Activated T-helper 1 cell treated with Interleukin-2 at 50 U/mL for 16 hours (primary cell): Measurements from ENCODE around the gene BTBD1.
"Not testable (repeated sequence)": the region's sequence is repeated elsewhere in the genome, so short reads cannot be mapped to it uniquely, and the experiment has no call there.

ENCODE experiments used
- DNase-seq: peaks from one replicate; pipeline ENCODE4 v3.0.0-alpha.2; 2020; ENCODE audit warnings: low read depth

The BTBD1 gene

GRCh38 chr15:83057696-83058376 lies 9.2 kb downstream of the BTBD1 start:
- DNase-seq = no peak

- DNase-seq = no peak
These were observed 10.1 kb downstream of the BTBD1 start for GRCh38 chr15:83057002-83057401.

DNA sequence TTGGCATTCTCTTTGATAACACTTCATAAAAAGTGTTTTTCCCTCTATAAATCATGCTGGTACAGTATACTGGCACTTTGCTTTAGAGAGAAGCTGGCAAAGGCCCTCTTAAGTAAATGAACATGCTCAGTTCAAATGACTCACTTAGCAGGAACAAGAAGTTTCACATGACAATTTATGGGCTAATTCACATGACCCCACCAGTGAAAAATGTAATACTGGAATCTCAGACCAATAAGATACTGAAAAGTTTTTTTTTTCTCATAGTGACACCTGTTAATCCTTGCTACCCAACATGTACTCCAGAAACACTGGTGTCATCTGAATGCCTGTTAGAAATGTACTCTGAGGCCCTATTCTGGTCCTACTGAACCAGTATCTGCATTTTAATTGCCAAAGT lies 13.9 kb downstream of the BTBD1 start:
- DNase-seq = no peak

DNA sequence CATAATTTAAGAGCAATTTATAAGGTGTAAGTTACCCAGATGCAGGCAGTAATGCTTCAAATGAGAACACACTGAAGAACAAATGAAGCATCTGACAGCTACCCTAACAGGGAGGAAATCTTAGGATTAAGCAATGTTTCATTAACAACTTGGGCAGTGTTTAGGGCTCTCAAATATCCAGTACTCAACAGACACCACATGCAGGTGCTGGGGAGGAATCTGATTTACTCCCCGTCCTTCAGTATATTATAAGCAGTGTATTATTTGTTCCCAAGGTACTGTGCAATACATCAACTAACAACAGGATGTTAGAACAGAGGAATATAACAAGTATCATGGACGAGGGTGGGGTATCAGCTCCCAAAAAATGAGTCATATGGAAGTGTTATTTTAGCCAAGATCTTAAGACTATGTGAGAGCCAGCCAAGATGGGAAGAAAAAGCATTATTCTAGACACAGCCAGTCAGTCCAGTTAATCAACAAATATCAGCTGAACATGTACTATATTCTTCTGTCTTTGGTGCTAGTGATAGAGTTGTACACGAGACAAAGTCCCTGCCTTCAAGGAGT lies 20.4 kb downstream of the BTBD1 start:
- no peak for DNase-seq

DNA sequence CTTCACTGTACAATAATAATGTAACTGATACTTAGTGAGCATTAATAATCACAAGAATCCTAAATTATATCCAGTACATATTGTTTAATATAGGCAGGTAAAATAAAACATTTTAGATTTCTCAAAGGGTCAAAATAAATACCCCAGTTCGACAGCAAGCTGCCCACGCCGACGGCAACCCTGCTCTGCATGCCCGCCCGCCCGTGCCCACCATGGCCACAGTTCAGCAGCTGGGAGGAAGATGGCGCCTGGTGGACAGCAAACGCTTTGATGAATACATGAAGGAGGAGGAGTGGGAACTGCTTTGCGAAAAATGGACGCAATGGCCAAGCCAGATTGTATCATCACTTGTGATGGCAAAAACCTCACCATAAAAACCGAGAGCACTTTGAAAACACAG lies 22.9 kb downstream of the BTBD1 start:
- no peak for DNase-seq

- DNase-seq = no peak
These were observed 27.8 kb downstream of the BTBD1 start for GRCh38 chr15:83039206-83039605.

DNA sequence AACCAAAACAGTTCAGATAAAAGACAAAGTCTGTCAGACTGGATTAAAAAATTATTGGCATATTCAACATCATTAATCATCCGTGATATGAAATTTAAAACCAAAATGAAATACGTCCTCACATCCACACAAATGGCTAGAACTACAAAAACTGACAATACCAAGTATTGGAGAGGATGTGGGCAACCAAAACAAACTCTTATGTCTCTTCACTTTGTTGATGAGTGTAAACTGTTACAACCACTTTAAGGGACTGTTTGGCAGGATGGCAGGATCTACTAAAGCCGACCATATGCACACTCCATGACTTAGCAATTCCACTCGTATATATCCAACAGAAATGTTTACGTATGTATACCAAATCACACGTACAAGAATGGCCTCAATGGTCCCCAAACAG lies 30.8 kb downstream of the BTBD1 start:
- DNase-seq = no peak

- not testable (repeated sequence) for DNase-seq
These were observed 35.8 kb downstream of the BTBD1 start for GRCh38 chr15:83031234-83031633.

DNA sequence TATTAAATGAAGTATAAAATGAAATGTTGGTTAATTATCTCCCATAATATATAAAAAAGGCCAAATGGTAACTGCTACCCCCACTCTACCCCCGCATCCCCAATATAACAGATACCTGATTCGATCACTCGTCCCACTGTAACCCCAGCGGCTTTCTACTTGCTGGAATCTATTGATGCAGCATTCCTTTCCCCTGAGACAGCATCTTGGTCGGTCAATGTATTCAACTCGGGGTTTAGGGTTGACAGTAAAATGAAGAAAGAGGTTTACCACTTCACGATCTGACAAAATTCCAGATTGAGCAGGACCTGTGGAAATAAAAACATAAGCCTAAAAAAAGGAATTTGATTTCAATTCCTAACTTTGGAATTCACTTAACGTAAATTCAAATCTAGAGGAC lies 37.0 kb downstream of the BTBD1 start:
- DNase-seq = no peak

GRCh38 chr15:83018436-83018835 lies 48.6 kb downstream of the BTBD1 start:
- DNase-seq = no peak

- DNase-seq = no peak
These were observed 50.1 kb downstream of the BTBD1 start for GRCh38 chr15:83016906-83017305.

DNA sequence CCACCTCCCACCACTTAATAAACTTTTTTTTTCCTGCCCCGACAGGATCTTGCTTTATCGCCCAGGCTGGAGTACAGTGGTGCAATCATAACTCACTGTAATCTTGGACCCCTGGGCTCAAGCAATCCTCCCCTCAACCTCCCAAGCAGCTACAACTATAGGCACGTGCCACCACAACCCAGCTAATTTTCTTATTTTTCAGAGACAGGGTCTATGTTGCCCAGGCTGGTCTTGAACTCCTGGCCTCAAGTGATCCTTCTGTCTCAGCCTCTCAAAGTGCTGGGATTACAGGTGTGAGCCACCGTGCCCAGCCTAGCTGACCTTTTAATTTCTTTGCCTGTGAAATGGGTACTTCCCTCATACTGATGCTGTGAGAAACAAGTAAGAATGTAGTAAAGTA lies 51.7 kb downstream of the BTBD1 start:
- no peak for DNase-seq

DNA sequence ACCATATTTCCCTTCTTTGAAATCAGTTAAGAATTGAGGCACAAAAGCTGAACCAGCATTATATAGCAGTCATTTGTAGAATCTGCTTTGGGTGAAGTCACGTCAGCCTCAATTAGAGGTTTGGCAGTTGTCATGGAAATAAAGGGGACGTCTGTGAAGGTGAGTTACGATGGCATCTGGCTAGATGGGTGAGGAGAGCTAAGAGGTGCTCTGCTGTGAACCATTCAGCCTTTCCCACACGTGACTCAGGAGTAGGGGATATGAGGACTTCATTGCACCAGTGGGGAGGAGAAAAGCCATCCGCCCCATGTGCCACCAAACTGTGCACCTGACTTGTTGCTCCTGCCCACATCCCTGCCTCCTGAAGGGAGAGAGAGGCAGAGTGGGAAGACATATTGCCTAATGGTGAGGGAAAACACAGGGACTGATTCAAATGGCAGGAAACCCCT lies 52.8 kb downstream of the BTBD1 start:
- no peak for DNase-seq

- DNase-seq = no peak
These were observed 54.4 kb downstream of the BTBD1 start for GRCh38 chr15:83012636-83013035.

- DNase-seq = no peak
These were observed 55.0 kb downstream of the BTBD1 start for GRCh38 chr15:83012076-83012426.

DNA sequence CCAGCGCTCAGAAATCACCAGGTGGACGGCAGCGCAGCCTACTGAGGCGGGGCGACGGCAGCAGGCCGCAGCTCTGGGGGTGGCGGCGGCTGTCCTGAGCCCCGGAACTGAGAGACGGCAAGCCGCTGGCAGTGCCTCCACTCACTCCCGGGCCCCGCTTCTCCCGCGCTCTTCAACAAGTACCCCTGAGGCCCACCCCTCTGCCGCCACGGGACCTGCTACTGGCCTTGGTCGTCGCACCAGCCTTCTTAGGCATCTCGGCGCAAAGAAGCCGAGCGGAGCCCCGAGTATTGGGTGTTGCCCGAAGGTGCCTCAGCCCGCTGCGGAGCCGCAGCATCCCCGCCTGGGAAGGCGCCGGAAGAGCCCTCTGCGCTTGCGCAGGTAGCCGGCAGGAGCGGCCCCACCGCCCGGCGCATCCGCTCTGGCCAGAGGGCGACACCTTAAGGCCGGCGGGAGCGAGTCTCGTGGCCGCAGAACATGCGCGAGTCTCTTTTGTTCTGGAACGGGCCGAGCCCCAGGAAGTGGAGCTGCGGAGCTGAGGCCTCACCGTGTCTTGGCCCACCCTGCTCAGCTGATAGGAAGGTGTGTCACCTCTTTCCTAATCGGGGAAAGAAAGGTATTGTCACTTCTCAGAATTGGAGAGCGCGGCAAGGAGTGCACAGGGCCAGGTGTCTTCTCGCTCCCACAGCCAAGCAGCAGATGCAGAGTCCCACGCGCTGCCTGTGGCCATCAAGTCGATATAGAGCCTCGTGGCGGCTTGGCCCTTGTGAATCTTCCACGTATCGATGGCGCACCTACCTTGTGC lies 55.6 kb downstream of the BTBD1 start, which contains the start of gene C15orf40:
C15orf40 (minus strand) TSS at position 369 of the 805 bp plus-strand sequence; CDS start at position 337, 32 bp downstream.
- peak; percentile 83 for DNase-seq

DNA sequence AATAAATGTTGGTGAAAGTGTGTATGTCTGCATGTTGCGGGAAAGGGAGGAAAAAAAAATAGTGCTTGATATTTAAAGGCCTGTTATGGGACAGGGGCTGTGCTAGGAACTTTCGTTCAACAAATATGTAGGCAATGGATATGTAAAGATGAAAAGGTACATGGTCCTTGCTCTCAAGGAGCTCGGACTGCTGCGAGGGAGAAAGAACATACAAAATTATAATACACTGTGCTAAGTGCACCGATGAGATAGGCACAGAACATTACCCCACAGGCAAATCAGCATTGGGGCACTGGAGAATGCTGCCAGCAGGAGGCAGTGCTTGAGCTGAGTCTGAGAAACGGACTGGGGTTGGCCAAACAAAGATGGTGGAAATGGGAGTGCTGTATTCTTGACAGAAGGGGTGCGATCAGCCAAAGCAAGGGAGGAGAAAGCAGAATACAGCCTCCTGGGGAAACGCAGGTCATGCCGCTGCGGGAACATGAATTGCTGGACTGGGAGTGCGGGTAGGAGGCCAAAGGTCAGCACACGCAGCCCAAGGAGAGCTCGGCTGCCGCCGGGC lies 56.3 kb downstream of the BTBD1 start:
- peak; percentile 46 for DNase-seq

- not testable (repeated sequence) for DNase-seq
These were observed 66.4 kb downstream of the BTBD1 start for GRCh38 chr15:83000672-83001031.

GRCh38 chr15:82999905-83000671 lies 67.0 kb downstream of the BTBD1 start:
- DNase-seq = no peak

- DNase-seq = no peak
These were observed 67.6 kb downstream of the BTBD1 start for GRCh38 chr15:82999426-82999825.

GRCh38 chr15:82995938-82996337 lies 71.1 kb downstream of the BTBD1 start:
- no peak for DNase-seq

DNA sequence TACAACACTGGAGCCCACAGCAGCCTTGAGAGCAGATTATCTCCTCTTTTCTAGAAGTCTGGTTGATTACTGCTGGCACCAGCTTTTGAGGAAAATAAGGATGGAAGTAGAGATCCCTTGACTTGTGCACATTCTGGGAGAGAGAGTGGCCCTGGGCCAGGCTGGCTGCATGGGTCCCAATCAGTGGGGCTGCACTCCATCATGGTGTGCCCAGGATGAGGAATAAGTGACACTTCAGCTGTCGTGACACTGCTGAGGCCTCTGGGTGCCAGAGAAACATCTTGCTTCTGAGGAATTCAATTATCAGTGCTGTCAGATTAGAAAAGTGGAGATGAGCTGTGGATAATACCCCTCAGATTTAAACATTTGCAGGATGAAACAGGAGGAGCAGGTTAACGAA lies 72.0 kb downstream of the BTBD1 start:
- no peak for DNase-seq
